HEK293 (cell line): ENCODE measurements around the gene CYB561A3.

Experiments used
- KLF16 ChIP-seq: fragments of 450-650 bp; formaldehyde crosslinking; IDR thresholded peaks from 2 replicates; pipeline ENCODE4 v1.5.1; 2017; ENCODE audit warnings: missing biosample characterization, missing genetic modification characterization
- TCF7L2 ChIP-seq: IDR thresholded peaks from 2 replicates; pipeline ENCODE4 v1.6.1; 2011; ENCODE audit warnings: low read depth, mild to moderate bottlenecking, inconsistent platforms, low read length, moderate library complexity, borderline replicate concordance
- ZBTB11 ChIP-seq: fragments of 450-650 bp; formaldehyde crosslinking; conservative IDR thresholded peaks from 2 replicates; pipeline ENCODE4 v1.5.1; 2016; ENCODE audit warnings: low read depth, missing biosample characterization, missing genetic modification characterization
- ZBTB21 ChIP-seq: fragments of 450-650 bp; formaldehyde crosslinking; IDR thresholded peaks from 2 replicates; pipeline ENCODE4 v1.5.1; 2017; ENCODE audit warnings: missing biosample characterization, missing genetic modification characterization
- ZNF223 ChIP-seq: fragments of 450-650 bp; formaldehyde crosslinking; IDR thresholded peaks from 2 replicates; pipeline ENCODE4 v1.5.1; 2016; ENCODE audit warnings: missing biosample characterization, missing genetic modification characterization

- TF ChIP-seq KLF16 (tag by site-specific recombination) (no peak), ZBTB11 (tag by site-specific recombination) (no peak), TCF7L2 (no peak), ZBTB21 (tag by site-specific recombination) (no peak), ZNF223 (tag by site-specific recombination) (no peak)
These were observed 43.0 kb upstream of the CYB561A3 start for GRCh38 chr11:61404641-61405040.
